Vagina (tissue), 2 donors: ENCODE results near the gene CDK14.

ENCODE experiments used
- POLR2A ChIP-seq, 2 donors: fragments of 450-650 bp; IDR thresholded peaks; one replicate each; pipeline ENCODE4 v1.6.1; 2017; ENCODE audit warnings: antibody characterized with exemption in 2 of 2, mild to moderate bottlenecking in 2 of 2, moderate library complexity in 2 of 2
- POLR2AphosphoS5 ChIP-seq, 2 donors: sonication (generic); formaldehyde crosslinking; IDR thresholded peaks; one replicate each; pipeline ENCODE4 v1.9.0; 2017; ENCODE audit warnings: antibody characterized with exemption in 2 of 2, mild to moderate bottlenecking in 2 of 2, low read depth in 1 of 2; ENCODE audit not compliant: insufficient read depth in 1 of 2
- TF ChIP-seq, protein P1 (sequence below), 3 experiments: fragments of 450-650 bp in 2 of 3; fragments of 200-600 bp in 1 of 3; sonication (generic) in 1 of 3; IDR thresholded peaks; one replicate each; pipeline ENCODE4 v1.5.1; 2017 to 2019; ENCODE audit warnings: antibody characterized with exemption in 3 of 3, mild to moderate bottlenecking in 2 of 3, moderate library complexity in 2 of 3

DNA sequence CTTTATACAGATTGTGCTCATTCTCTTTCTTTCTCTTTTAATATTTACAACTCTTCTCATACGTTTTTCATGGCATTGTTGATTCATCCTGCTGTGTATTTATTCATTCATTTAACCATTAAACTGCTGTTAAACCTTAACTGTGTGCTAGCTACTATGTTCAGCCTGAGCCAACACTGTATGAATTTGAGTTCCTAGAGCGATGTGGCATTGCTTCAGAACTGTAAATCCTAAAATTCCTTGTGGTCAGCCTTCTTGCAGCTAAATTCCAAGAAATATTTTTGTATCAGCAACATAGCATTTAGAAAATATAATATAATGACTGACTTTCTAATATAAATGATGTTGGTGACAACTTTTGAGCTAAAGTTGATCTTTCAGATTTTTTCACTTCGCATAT is 483.4 kb downstream of the CDK14 start:
- TF ChIP-seq, protein P1, sequence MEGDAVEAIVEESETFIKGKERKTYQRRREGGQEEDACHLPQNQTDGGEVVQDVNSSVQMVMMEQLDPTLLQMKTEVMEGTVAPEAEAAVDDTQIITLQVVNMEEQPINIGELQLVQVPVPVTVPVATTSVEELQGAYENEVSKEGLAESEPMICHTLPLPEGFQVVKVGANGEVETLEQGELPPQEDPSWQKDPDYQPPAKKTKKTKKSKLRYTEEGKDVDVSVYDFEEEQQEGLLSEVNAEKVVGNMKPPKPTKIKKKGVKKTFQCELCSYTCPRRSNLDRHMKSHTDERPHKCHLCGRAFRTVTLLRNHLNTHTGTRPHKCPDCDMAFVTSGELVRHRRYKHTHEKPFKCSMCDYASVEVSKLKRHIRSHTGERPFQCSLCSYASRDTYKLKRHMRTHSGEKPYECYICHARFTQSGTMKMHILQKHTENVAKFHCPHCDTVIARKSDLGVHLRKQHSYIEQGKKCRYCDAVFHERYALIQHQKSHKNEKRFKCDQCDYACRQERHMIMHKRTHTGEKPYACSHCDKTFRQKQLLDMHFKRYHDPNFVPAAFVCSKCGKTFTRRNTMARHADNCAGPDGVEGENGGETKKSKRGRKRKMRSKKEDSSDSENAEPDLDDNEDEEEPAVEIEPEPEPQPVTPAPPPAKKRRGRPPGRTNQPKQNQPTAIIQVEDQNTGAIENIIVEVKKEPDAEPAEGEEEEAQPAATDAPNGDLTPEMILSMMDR (IDR thresholded peaks at IDR 0.05), result no peak
- TF ChIP-seq POLR2AphosphoS5 (IDR thresholded peaks at IDR 0.05; ENCODE audit: insufficient read depth in 1 of 2, low read depth in 1 of 2), result no peak
- no peak for TF ChIP-seq POLR2A (IDR thresholded peaks at IDR 0.05)
